Measurements from ENCODE around the gene NKX2-1. TPM values are rescaled to one million over a fixed set of nuclear protein-coding genes. Genes with fewer than 3 reads are reported as not detected.

NKX2-1 gene
- total and polyA plus RNA-seq, 2 of the 13 experiments (the other 11 are each of a cell fraction or from before 2014, with no cell fraction given): not detected

DNA sequence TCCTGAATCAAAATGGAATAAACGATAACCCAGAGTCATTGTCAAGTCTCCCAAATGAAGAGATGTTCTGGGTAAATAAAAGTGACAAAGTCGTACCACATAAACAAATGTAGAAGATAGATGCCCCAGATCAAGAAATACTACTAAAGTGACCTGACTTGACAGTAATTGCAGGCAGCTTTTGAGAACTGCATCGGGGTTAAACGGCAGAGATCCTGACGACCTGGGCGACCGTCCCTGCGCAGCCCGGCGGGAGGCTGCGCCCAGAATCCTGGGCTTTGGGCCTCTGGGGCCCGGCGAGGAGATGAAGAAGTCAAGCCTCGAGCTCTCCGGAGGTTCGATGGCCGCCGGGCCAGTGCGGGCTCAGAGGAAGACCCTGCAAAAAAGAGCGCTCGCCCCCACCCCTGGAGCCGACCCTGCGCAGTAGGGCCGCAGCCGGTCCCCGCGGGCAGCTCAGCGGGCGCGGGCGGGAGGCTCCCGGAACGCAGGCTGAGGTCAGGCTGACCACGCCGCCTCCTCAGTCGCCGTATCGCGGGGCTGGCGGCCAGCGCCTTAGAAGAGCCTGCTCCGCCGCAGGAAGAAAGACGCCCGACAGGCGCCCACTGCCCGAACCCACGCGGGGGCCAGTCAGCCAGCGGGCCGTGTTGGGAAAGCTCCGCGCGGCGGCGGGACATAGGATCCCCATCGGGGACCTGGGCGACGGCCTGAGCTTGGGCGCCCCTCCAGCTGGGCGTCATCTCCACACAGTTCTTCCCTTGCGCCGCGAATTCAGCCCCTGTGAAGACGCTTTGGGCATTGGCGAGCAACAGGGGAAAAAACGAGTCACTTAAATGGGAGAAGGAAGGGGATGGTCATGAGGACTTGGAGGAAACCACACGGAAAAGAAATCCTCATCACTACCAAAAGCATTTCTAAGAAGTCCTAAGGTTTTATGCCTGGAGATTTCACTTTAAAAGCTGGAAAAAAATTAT is 16.0 kb downstream of the NKX2-1 start:
- intact Hi-C loops (cut with micrococcal nuclease; ENCODE audit: unreplicated experiment) (no loop called here), in situ Hi-C loops (cut with HindIII; ENCODE audit: extremely low pct_ligation_motif_present, low pct_unique_long_range_greater_than_20kb) (no loop called here)
- Histone ChIP-seq H3K27me3 (ENCODE audit: control insufficient read depth in 1 of 2, insufficient read depth in 2 of 2, low read length in 2 of 2) (peaks cover 24 to 64% of the 10 kb centered on the region in 2 experiments), H3K9me3 (ENCODE audit: low read length) (no peaks in the 10 kb centered on the region), H4K20me1 (ENCODE audit: insufficient read depth, low read length) (peaks cover 4% of the 10 kb centered on the region; the same call in 1 of the 2 replicates), H3K27ac (ENCODE audit: extremely low read length, insufficient read depth, low read length) (no peak overlapping the region), H3K36me3 (replicated peaks in 1 of 2; ENCODE audit: control insufficient read depth in 1 of 2, insufficient read depth in 2 of 2, low read length in 2 of 2) (no peaks in the 10 kb centered on the region), H3K4me3 (replicated peaks in 1 of 3; ENCODE audit: insufficient read depth in 1 of 3, low read depth in 2 of 3, low read length in 3 of 3) (no peak overlapping the region), H2AFZ (ENCODE audit: low read length) (no peak overlapping the region), H3K4me2 (ENCODE audit: low read depth, low read length) (no peak overlapping the region), H3K9ac (ENCODE audit: insufficient read depth, low read depth, low read length) (no peak overlapping the region), H3K4me1 (ENCODE audit: insufficient read depth, low read length) (no peaks in the 10 kb centered on the region), H3K79me2 (ENCODE audit: insufficient read depth, low read length) (no peaks in the 10 kb centered on the region)
- ATAC-seq (peak; percentile 7; the same call in 1 of the 3 replicates), FAIRE-seq (no peak), DNase-seq (ENCODE audit: low spot score) (no peak)
- BruUV-seq (replicated peaks): no TSS peak
- WGBS (ENCODE audit: low lambda C conversion rate): 44% methylated on average over 50 of the region's 68 CpGs
- TF ChIP-seq CHD2 (IDR thresholded peaks at IDR 0.05; ENCODE audit: low read depth, low read length): no peak
- TF ChIP-seq, protein P1, sequence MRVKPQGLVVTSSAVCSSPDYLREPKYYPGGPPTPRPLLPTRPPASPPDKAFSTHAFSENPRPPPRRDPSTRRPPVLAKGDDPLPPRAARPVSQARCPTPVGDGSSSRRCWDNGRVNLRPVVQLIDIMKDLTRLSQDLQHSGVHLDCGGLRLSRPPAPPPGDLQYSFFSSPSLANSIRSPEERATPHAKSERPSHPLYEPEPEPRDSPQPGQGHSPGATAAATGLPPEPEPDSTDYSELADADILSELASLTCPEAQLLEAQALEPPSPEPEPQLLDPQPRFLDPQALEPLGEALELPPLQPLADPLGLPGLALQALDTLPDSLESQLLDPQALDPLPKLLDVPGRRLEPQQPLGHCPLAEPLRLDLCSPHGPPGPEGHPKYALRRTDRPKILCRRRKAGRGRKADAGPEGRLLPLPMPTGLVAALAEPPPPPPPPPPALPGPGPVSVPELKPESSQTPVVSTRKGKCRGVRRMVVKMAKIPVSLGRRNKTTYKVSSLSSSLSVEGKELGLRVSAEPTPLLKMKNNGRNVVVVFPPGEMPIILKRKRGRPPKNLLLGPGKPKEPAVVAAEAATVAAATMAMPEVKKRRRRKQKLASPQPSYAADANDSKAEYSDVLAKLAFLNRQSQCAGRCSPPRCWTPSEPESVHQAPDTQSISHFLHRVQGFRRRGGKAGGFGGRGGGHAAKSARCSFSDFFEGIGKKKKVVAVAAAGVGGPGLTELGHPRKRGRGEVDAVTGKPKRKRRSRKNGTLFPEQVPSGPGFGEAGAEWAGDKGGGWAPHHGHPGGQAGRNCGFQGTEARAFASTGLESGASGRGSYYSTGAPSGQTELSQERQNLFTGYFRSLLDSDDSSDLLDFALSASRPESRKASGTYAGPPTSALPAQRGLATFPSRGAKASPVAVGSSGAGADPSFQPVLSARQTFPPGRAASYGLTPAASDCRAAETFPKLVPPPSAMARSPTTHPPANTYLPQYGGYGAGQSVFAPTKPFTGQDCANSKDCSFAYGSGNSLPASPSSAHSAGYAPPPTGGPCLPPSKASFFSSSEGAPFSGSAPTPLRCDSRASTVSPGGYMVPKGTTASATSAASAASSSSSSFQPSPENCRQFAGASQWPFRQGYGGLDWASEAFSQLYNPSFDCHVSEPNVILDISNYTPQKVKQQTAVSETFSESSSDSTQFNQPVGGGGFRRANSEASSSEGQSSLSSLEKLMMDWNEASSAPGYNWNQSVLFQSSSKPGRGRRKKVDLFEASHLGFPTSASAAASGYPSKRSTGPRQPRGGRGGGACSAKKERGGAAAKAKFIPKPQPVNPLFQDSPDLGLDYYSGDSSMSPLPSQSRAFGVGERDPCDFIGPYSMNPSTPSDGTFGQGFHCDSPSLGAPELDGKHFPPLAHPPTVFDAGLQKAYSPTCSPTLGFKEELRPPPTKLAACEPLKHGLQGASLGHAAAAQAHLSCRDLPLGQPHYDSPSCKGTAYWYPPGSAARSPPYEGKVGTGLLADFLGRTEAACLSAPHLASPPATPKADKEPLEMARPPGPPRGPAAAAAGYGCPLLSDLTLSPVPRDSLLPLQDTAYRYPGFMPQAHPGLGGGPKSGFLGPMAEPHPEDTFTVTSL (CRISPR knock-in tag; IDR thresholded peaks at IDR 0.05; ENCODE audit: borderline replicate concordance): no peak
- TF ChIP-seq BCL6 (CRISPR knock-in tag; IDR thresholded peaks at IDR 0.05): no peak
- TF ChIP-seq GABPB1 (CRISPR knock-in tag; IDR thresholded peaks at IDR 0.05): 0 out of 2 replicates have a peak, but pooled peaks have one; percentile 18
- no peak for TF ChIP-seq GATA4 (IDR thresholded peaks at IDR 0.05; ENCODE audit: borderline replicate concordance, low read depth)
- TF ChIP-seq DZIP1 (CRISPR knock-in tag; IDR thresholded peaks at IDR 0.05): 0 out of 2 replicates have a peak, but pooled peaks have one; percentile 59
- peak; percentile 32 for TF ChIP-seq AGO1 (IDR thresholded peaks at IDR 0.05; ENCODE audit: low read depth, low read length, poor library complexity, severe bottlenecking)
- TF ChIP-seq ZNF709 (CRISPR knock-in tag; IDR thresholded peaks at IDR 0.05): 0 out of 2 replicates have a peak, but pooled peaks have one; percentile 28
- TF ChIP-seq MTF2 (CRISPR knock-in tag; IDR thresholded peaks at IDR 0.05; ENCODE audit: borderline replicate concordance): 0 out of 2 replicates have a peak, but pooled peaks have one; percentile 73
- TF ChIP-seq EZH2 (conservative IDR thresholded peaks at IDR 0.05; ENCODE audit: low read depth, low read length): peak; percentile 91; the same call in 1 of the 2 replicates
- ChIA-PET CTCF (ENCODE audit: low intra/inter-chr PET ratio, low total read pairs) (no interaction called here), POLR2A (no interaction called here)

Data from HepG2 (cell line).